ENCODE data around the gene HSPA6.
"Not testable (repeated sequence)": the region's sequence is repeated elsewhere in the genome, so short reads cannot be mapped to it uniquely, and the experiment has no call there.

DNA sequence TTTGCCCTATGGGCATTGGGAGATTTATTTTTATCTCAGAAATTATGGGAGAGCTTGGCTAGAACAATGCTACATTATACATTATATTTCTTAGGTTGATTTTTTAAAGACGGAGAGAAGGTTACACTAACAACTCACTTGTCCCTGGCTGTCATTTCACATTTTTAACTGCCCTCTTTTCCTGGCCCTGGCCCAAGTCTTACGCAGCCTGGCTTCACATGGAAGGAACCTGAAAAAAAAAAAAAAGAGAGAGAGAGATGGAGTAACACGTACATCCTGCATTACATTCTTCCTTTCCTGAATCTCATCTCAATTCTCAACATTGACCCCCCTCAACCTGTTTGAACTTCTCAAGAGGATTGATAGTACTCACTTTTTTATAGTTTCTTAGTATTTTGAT lies 4.2 kb downstream of the HSPA6 start:
- TF ChIP-seq, protein P1, sequence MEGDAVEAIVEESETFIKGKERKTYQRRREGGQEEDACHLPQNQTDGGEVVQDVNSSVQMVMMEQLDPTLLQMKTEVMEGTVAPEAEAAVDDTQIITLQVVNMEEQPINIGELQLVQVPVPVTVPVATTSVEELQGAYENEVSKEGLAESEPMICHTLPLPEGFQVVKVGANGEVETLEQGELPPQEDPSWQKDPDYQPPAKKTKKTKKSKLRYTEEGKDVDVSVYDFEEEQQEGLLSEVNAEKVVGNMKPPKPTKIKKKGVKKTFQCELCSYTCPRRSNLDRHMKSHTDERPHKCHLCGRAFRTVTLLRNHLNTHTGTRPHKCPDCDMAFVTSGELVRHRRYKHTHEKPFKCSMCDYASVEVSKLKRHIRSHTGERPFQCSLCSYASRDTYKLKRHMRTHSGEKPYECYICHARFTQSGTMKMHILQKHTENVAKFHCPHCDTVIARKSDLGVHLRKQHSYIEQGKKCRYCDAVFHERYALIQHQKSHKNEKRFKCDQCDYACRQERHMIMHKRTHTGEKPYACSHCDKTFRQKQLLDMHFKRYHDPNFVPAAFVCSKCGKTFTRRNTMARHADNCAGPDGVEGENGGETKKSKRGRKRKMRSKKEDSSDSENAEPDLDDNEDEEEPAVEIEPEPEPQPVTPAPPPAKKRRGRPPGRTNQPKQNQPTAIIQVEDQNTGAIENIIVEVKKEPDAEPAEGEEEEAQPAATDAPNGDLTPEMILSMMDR (IDR thresholded peaks at IDR 0.05) = not testable (repeated sequence)
- not testable (repeated sequence) for TF ChIP-seq EP300 (IDR thresholded peaks at IDR 0.05); ZC3H11A (IDR thresholded peaks at IDR 0.05); ZFP36 (IDR thresholded peaks at IDR 0.05; ENCODE audit: borderline replicate concordance, partially characterized antibody)

All from A549 (cell line).